ENCODE measurements around the gene ADAMTS16.

The ADAMTS16 gene

GRCh38 chr5:5335700-5336264 lies 195.7 kb downstream of the ADAMTS16 start:
- in situ Hi-C loops (cut with MboI; ENCODE audit: low sequenced_read_pairs), result no loop called here

- in situ Hi-C loops (cut with MboI; ENCODE audit: low sequenced_read_pairs), result no loop called here
These were observed 199.1 kb downstream of the ADAMTS16 start for GRCh38 chr5:5339257-5339656.

- in situ Hi-C loops (cut with MboI; ENCODE audit: low sequenced_read_pairs), result no loop called here
These were observed 200.1 kb downstream of the ADAMTS16 start for GRCh38 chr5:5340206-5340729.

- in situ Hi-C loops (cut with MboI; ENCODE audit: low sequenced_read_pairs), result no loop called here
These were observed 201.6 kb downstream of the ADAMTS16 start for GRCh38 chr5:5341531-5342292.

GRCh38 chr5:5342784-5343183 lies 202.7 kb downstream of the ADAMTS16 start:
- in situ Hi-C loops (cut with MboI; ENCODE audit: low sequenced_read_pairs), result no loop called here

- in situ Hi-C loops (cut with MboI; ENCODE audit: low sequenced_read_pairs), result no loop called here
These were observed 203.4 kb downstream of the ADAMTS16 start for GRCh38 chr5:5343568-5343967.

GRCh38 chr5:5344051-5344571 lies 204.0 kb downstream of the ADAMTS16 start:
- in situ Hi-C loops (cut with MboI; ENCODE audit: low sequenced_read_pairs), result no loop called here

- in situ Hi-C loops (cut with MboI; ENCODE audit: low sequenced_read_pairs), result no loop called here
These were observed 204.5 kb downstream of the ADAMTS16 start for GRCh38 chr5:5344606-5345005.

- in situ Hi-C loops (cut with MboI; ENCODE audit: low sequenced_read_pairs), result no loop called here
These were observed 207.3 kb downstream of the ADAMTS16 start for GRCh38 chr5:5347442-5347841.

GRCh38 chr5:5348135-5348534 lies 208.0 kb downstream of the ADAMTS16 start:
- in situ Hi-C loops (cut with MboI; ENCODE audit: low sequenced_read_pairs), result no loop called here

GRCh38 chr5:5348576-5348975 lies 208.4 kb downstream of the ADAMTS16 start:
- in situ Hi-C loops (cut with MboI; ENCODE audit: low sequenced_read_pairs), result no loop called here

- in situ Hi-C loops (cut with MboI; ENCODE audit: low sequenced_read_pairs), result no loop called here
These were observed 210.0 kb downstream of the ADAMTS16 start for GRCh38 chr5:5350101-5350500.

GRCh38 chr5:5351288-5351979 lies 211.3 kb downstream of the ADAMTS16 start:
- in situ Hi-C loops (cut with MboI; ENCODE audit: low sequenced_read_pairs), result no loop called here

GRCh38 chr5:5352675-5353074 lies 212.5 kb downstream of the ADAMTS16 start:
- in situ Hi-C loops (cut with MboI; ENCODE audit: low sequenced_read_pairs), result no loop called here

GRCh38 chr5:5353681-5354080 lies 213.6 kb downstream of the ADAMTS16 start:
- in situ Hi-C loops (cut with MboI; ENCODE audit: low sequenced_read_pairs), result no loop called here

GRCh38 chr5:5356765-5357164 lies 216.6 kb downstream of the ADAMTS16 start:
- in situ Hi-C loops (cut with MboI; ENCODE audit: low sequenced_read_pairs), result no loop called here

GRCh38 chr5:5359618-5360017 lies 219.5 kb downstream of the ADAMTS16 start:
- in situ Hi-C loops (cut with MboI; ENCODE audit: low sequenced_read_pairs), result no loop called here

- in situ Hi-C loops (cut with MboI; ENCODE audit: low sequenced_read_pairs), result no loop called here
These were observed 220.3 kb downstream of the ADAMTS16 start for GRCh38 chr5:5360363-5360940.

- in situ Hi-C loops (cut with MboI; ENCODE audit: low sequenced_read_pairs), result no loop called here
These were observed 220.9 kb downstream of the ADAMTS16 start for GRCh38 chr5:5360941-5361520.

- in situ Hi-C loops (cut with MboI; ENCODE audit: low sequenced_read_pairs), result no loop called here
These were observed 222.9 kb downstream of the ADAMTS16 start for GRCh38 chr5:5363045-5363444.

GRCh38 chr5:5364932-5365331 lies 224.8 kb downstream of the ADAMTS16 start:
- in situ Hi-C loops (cut with MboI; ENCODE audit: low sequenced_read_pairs), result no loop called here

Measured in hTERT RPE-1 (cell line).